Nephron (organoid): Measurements from ENCODE around the gene CSGALNACT2.

Experiments used
- H3K27ac Mint-ChIP-seq, 3 experiments: 2 replicates each; pipeline ENCODE4 v1.8.0; 2020; ENCODE audit warnings: mixed read lengths in 3 of 3, mild to moderate bottlenecking in 2 of 3, moderate library complexity in 1 of 3
- H3K27me3 Mint-ChIP-seq: 2 replicates; pipeline ENCODE4 v1.8.0; 2021; ENCODE audit warnings: low read depth, mild to moderate bottlenecking, moderate library complexity, mixed read lengths
- H3K36me3 Mint-ChIP-seq: 2 replicates; pipeline ENCODE4 v1.8.0; 2020; ENCODE audit warnings: low read depth, mixed read lengths
- H3K4me1 Mint-ChIP-seq: 2 replicates; pipeline ENCODE4 v1.8.0; 2020; ENCODE audit warnings: mixed read lengths
- H3K4me3 Mint-ChIP-seq, 3 experiments: 2 replicates each; pipeline ENCODE4 v1.8.0; 2020; ENCODE audit warnings: mild to moderate bottlenecking in 3 of 3, mixed read lengths in 3 of 3, moderate library complexity in 2 of 3
- H3K9me3 Mint-ChIP-seq: 2 replicates; pipeline ENCODE4 v1.8.0; 2020; ENCODE audit warnings: mixed read lengths
- TF ChIP-seq, protein P1 (sequence below), 3 experiments: fragments of 200-600 bp; sonication (generic); IDR thresholded peaks; one replicate each; pipeline ENCODE4 v1.5.0; 2021; ENCODE audit warnings: antibody characterized with exemption in 3 of 3; ENCODE audit not compliant: unreplicated experiment in 3 of 3

Gene CSGALNACT2

DNA sequence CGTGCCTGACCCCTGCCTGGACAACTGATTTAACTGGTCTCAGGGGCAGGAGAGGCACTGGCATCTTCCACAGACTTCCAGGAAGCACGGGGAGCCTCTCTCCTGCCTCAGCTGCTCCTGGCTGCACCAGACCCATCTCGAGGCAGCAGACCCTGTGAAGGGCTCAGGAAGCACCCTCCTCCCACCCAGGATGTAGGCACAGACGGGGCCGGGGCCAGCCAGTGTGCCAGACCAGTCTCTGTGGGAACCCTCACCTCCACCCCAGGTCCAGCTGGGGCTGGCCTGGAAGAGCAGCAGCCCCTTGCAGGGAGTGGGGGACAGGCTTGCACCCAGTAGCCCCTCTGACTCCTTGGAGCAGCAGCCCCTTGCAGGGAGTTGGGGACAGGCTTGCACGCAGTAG lies 72.3 kb downstream of the CSGALNACT2 start:
- Mint-ChIP-seq H3K9me3 (no peaks in the 10 kb centered on the region), H3K36me3 (no peaks in the 10 kb centered on the region)

DNA sequence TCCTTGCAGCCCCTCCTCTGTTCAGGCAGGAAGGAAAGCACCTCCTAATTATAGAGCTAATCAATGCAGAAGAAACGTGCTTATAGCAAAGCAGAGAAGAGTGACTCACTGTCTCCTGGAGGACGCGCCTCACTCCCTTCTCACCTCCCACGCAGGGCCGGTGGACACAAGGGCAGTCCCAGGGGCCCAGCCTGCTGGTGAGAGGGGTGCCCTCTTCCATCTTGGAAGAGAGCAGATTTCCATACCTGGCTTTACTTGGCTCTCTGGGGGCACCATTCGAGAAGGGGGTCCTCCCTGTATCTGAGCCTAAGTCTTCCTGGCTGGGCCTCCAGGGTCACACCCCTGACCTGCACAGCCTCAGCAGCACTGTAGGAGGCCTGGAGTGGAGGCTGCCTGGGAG lies 72.8 kb downstream of the CSGALNACT2 start:
- Mint-ChIP-seq H3K4me3 (no peak overlapping the region), H3K4me1 (no peaks in the 10 kb centered on the region), H3K27me3 (peaks cover 14% of the 10 kb centered on the region), H3K36me3 (no peaks in the 10 kb centered on the region), H3K9me3 (no peaks in the 10 kb centered on the region), H3K27ac (no peak overlapping the region)
- TF ChIP-seq, protein P1, sequence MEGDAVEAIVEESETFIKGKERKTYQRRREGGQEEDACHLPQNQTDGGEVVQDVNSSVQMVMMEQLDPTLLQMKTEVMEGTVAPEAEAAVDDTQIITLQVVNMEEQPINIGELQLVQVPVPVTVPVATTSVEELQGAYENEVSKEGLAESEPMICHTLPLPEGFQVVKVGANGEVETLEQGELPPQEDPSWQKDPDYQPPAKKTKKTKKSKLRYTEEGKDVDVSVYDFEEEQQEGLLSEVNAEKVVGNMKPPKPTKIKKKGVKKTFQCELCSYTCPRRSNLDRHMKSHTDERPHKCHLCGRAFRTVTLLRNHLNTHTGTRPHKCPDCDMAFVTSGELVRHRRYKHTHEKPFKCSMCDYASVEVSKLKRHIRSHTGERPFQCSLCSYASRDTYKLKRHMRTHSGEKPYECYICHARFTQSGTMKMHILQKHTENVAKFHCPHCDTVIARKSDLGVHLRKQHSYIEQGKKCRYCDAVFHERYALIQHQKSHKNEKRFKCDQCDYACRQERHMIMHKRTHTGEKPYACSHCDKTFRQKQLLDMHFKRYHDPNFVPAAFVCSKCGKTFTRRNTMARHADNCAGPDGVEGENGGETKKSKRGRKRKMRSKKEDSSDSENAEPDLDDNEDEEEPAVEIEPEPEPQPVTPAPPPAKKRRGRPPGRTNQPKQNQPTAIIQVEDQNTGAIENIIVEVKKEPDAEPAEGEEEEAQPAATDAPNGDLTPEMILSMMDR (IDR thresholded peaks at IDR 0.05; ENCODE audit: unreplicated experiment in 3 of 3) = no peak

More for the DNA sequence above, 72.3 kb downstream of the CSGALNACT2 start:
- H3K27me3 Mint-ChIP-seq = peaks cover 12% of the 10 kb centered on the region
- no peak overlapping the region for H3K27ac Mint-ChIP-seq
- H3K4me3 Mint-ChIP-seq = no peak overlapping the region
- TF ChIP-seq, protein P1 (IDR thresholded peaks at IDR 0.05; ENCODE audit: unreplicated experiment in 3 of 3) = no peak
- H3K4me1 Mint-ChIP-seq = no peaks in the 10 kb centered on the region

DNA sequence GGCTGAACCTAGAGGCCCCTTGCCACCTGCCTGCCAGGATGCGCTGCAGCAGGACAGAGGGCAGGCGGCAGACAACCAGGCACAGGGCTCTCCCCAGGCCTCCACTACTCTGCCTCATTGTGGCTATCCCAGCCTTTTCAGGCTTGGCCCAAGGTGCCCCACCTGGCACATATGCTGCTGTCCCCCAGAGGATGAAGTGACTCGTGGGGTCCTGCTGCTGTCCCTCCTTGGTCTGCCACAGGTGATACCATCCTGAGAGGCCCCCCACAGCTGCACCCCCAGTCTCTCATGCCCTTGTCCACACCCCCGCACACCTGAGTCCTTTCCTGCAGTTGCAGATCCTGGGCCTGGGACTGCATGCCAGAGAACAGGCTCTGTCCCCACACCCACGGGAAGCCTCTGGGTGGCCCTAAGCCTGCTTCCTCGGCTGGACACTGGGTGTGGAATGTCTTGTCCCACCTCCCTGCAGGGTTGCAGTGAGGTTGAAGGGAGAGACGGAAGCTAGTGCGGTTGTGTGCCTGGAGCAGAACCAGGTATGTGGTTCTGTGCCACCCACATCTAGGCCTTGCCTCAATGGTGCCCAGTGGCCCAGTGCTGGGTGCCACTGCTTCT lies 73.3 kb downstream of the CSGALNACT2 start:
- H3K27ac Mint-ChIP-seq = no peak overlapping the region
- H3K4me3 Mint-ChIP-seq = no peak overlapping the region
- TF ChIP-seq, protein P1 (IDR thresholded peaks at IDR 0.05; ENCODE audit: unreplicated experiment in 3 of 3) = no peak
- H3K9me3 Mint-ChIP-seq = no peaks in the 10 kb centered on the region
- H3K36me3 Mint-ChIP-seq = no peaks in the 10 kb centered on the region
- peaks cover 14% of the 10 kb centered on the region for H3K27me3 Mint-ChIP-seq
- H3K4me1 Mint-ChIP-seq = no peaks in the 10 kb centered on the region

DNA sequence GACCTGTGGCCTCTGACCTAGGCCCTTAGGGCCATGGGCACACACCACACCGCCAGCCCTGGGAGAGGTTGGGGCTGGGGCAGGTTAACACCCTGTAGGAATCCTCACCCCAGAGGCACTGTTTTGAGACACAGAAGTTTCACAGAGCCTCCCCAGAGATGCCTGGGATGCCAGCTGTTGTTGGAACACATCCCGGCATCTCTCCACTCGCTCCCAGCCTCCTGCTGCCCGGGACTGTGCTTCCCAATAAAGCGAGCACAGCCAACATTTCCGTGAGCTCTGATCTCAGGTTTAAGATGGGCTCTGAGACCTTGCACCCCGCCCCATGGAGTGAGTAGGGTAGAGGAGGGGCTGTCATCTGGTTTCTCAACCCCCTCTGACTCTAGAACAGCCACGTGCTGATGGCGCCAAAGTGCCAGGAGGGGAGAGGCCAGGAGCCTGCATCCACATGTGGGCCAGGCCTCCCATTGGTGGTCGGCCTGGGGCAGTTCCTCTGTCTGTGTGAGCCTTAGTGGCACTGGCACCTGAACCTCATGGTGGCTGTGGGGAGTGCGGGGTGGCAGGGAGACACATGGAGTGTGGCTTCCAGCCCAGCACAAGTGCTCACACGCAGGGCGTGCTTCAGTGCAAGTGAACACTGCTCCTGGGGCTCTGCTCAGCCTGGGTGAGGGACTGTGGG lies 73.9 kb downstream of the CSGALNACT2 start:
- H3K27me3 Mint-ChIP-seq = peaks cover 14% of the 10 kb centered on the region
- no peaks in the 10 kb centered on the region for H3K36me3 Mint-ChIP-seq
- TF ChIP-seq, protein P1 (IDR thresholded peaks at IDR 0.05; ENCODE audit: unreplicated experiment in 3 of 3) = no peak
- no peaks in the 10 kb centered on the region for H3K9me3 Mint-ChIP-seq
- no peaks in the 10 kb centered on the region for H3K4me1 Mint-ChIP-seq
- no peak overlapping the region for H3K4me3 Mint-ChIP-seq
- no peak overlapping the region for H3K27ac Mint-ChIP-seq

DNA sequence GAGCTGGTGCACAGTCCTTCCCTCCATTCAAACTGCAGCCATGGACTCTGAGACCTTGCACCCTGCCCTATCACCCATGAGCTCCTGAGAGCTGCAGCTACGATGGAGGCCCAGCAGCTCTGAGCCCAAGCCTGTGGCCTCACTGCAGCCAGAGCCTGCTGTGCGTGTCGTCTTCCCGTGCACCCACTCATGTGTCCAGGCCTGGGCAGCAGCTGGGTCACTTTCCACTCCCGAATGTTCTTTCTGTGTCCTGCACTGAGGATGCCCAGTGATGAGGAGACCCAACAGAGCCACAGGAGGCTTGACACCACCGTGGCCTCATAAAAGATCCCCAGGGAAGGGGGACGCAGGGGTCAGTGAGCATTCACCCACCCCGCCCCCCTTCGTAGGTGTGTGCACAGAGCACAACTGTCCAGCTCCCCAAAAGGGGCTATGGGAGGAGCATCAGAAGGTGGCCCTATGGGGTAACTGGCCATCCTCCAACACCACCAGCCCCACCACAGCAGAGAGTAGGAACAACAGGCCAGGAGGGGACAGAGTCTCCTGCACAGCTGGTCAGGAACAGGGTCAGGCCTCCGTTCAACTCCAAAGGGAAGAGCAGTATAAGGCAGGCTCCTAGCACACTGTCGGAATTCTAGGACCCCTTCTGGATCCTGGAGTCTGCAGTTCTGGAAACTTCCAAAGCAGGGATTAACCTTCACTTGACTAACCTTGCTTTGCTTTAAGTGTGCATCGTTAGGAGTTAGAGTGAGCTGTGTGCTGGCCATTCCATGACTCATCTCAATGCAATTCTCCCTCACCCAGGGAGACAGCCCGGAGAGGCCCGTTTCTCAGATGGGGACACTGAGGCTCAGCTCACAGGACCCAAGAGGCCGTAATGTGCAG lies 76.1 kb downstream of the CSGALNACT2 start:
- TF ChIP-seq, protein P1 (IDR thresholded peaks at IDR 0.05; ENCODE audit: unreplicated experiment in 3 of 3) = no peak
- peaks cover 5% of the 10 kb centered on the region for H3K4me1 Mint-ChIP-seq
- no peak overlapping the region for H3K27ac Mint-ChIP-seq
- H3K4me3 Mint-ChIP-seq = no peak overlapping the region
- H3K36me3 Mint-ChIP-seq = no peaks in the 10 kb centered on the region
- H3K9me3 Mint-ChIP-seq = no peaks in the 10 kb centered on the region
- H3K27me3 Mint-ChIP-seq = peaks cover 18% of the 10 kb centered on the region
